ENCODE data around the gene ZNF487. TPM values are rescaled to one million over a fixed set of nuclear protein-coding genes. Genes with fewer than 3 reads are reported as not detected.

ZNF487 gene
- 11.3 TPM for total RNA-seq

DNA sequence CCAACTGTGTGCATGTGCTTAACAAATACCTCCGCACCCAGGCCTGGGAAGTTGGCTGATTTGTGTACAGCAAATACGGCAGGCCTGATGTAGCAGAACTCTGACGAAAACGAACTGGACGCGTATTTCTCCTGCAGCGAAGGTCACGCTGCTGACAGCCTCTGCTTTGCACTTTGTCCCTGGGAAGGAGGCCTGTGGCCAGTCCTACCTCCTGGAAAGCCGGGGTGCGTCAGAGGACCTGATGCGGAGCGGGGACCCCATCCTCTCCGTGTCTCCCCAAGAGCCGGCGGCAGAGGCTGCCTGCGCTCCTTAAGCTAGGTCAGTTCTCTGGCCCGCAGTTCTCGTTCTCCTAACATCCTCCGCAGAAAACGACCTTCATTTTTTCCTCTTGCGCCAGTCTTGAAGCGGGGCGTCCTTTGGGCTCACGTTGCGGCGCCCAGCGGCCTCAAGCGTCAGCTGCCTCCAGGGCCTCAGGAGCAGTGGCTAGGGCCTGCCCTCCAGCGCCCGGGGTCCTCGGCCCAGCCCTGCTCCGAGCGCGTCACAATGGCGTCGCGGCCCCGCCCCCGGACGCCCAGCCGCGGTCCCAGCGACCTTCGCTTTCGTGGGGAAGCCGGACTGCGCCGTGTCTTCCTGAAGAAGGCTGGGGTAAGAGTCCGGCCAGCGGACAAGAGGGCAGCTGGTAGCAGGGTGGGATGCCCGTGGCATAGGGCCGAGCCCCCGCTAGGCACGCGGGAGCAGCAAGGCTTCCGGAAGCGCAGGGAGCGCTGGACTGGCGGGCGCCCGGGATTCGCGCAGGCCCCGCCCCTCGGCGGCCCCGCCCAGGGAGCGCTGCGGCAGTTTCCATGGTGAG lies at the start of gene ZNF487:
Gene ZNF487 (plus strand): TSS at position 821 of the 850 bp plus-strand sequence. CDS start 38,703 bp downstream, outside the sequence.

DNA sequence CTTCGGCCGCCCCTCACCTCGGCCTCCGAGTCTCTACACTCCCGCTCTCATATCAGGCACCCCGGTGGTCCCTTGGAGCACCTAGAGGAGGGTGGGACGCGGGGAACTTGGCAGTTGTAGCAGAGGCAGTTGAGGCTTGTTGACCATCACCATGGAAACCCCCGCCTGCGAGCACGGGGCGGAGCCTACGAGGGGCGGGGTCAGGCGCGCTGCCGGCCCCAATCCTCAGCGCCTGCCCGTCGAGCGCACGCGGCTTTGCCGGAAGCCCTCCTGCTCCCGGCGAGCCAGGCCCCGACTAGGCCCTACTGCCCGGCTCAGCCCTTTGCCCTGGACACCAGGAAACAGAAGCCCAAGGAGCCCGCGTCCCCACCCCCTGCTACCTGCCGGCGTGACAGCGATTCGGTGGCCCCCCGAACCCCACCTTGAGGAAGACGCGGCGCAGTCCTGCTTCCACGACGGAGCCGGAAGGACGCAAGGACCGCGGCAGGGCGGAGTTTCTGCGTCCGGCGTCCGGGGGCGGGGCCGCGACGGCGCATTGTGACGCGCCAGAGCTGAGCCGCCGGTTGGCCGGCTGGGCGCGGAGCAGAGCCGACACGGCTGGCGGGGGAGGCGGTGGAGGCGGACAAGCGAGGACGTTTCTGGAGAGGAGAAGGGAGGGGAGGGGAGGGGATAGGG lies 28.1 kb upstream of the ZNF487 start, which contains the start of gene HNRNPF:
Gene HNRNPF (minus strand): TSS at position 477 of the 675 bp plus-strand sequence. CDS start 21,302 bp downstream, outside the sequence.

Small RNA genes within 50 kb of the gene (small RNA-seq; reads per million reads assigned to genes)
- gene RNU7-193P (ENCODE audit: low replicate concordance) = not detected
- gene SNORD3J (ENCODE audit: low replicate concordance) = 0.09 reads per million

Other genes with a start within 250 kb of the ZNF487 start
- gene RASGEF1A, start 170.0 kb upstream of the ZNF487 start, total RNA-seq = 0.88 TPM
- 1.6 TPM for gene FXYD4, start 65.5 kb upstream of the ZNF487 start, total RNA-seq
- 145 TPM for gene HNRNPF, start 27.9 kb upstream of the ZNF487 start, total RNA-seq
- 6.7 TPM for gene ZNF239, start 137.5 kb downstream of the ZNF487 start, total RNA-seq
- 3.7 TPM for gene ZNF485, start 169.3 kb downstream of the ZNF487 start, total RNA-seq
- gene ZNF32, start 211.8 kb downstream of the ZNF487 start, total RNA-seq = 33.7 TPM

All from metanephros (tissue), 2 donors.